Chondrocyte (in vitro differentiated cells): ENCODE results near the gene TMEM183A. TPM values are rescaled to one million over a fixed set of nuclear protein-coding genes. Genes with fewer than 3 reads are reported as not detected.

Source experiments
- DNase-seq: peaks from one replicate; pipeline ENCODE4 v3.0.0; 2021; ENCODE audit warnings: mixed read lengths, low spot score
- H3K27ac Mint-ChIP-seq: one replicate; pipeline ENCODE4 v1.8.0; 2021; ENCODE audit warnings: mild to moderate bottlenecking, moderate library complexity, mixed read lengths; ENCODE audit not compliant: unreplicated experiment
- H3K27me3 Mint-ChIP-seq: 2 replicates; pipeline ENCODE4 v1.8.0; 2021; ENCODE audit warnings: low read depth, mixed read lengths
- H3K36me3 Mint-ChIP-seq: 2 replicates; pipeline ENCODE4 v1.8.0; 2021; ENCODE audit warnings: low read depth, mixed read lengths
- H3K4me1 Mint-ChIP-seq: 2 replicates; pipeline ENCODE4 v1.8.0; 2021; ENCODE audit warnings: low read depth, mild to moderate bottlenecking, mixed read lengths
- H3K4me3 Mint-ChIP-seq: one replicate; pipeline ENCODE4 v1.8.0; 2021; ENCODE audit warnings: mild to moderate bottlenecking, moderate library complexity, mixed read lengths; ENCODE audit not compliant: unreplicated experiment
- H3K9me3 Mint-ChIP-seq: 2 replicates; pipeline ENCODE4 v1.8.0; 2021; ENCODE audit warnings: low read depth, mixed read lengths
- CTCF ChIP-seq: fragments of 200-600 bp; sonication (generic); IDR thresholded peaks from 2 replicates; pipeline ENCODE4 v1.5.0; 2021; ENCODE audit warnings: antibody characterized with exemption, mild to moderate bottlenecking, moderate library complexity
- total RNA-seq: library from RNA; stranded (reverse); gene quantifications from 3 replicates; pipeline ENCODE4 v1.2.1, GENCODE V29; 2021

The TMEM183A gene
- total RNA-seq, 1 donor from 2014 or later, result 51.4 TPM

GRCh38 chr1:202961220-202961880 lies 45.8 kb upstream of the TMEM183A start:
- no peaks in the 10 kb centered on the region for H3K9me3 Mint-ChIP-seq
- no peak overlapping the region for H3K4me3 Mint-ChIP-seq
- TF ChIP-seq CTCF, result no peak
- no peak overlapping the region for H3K27ac Mint-ChIP-seq
- peaks cover 34% of the 10 kb centered on the region for H3K4me1 Mint-ChIP-seq
- H3K27me3 Mint-ChIP-seq, result no peaks in the 10 kb centered on the region
- H3K36me3 Mint-ChIP-seq, result peaks cover 8% of the 10 kb centered on the region
- no peak for DNase-seq

GRCh38 chr1:202964791-202965410 lies 42.3 kb upstream of the TMEM183A start:
- no peak for TF ChIP-seq CTCF
- peaks cover 30% of the 10 kb centered on the region for H3K4me1 Mint-ChIP-seq
- no peak for DNase-seq
- H3K27ac Mint-ChIP-seq, result no peak overlapping the region
- no peaks in the 10 kb centered on the region for H3K27me3 Mint-ChIP-seq
- H3K4me3 Mint-ChIP-seq, result no peak overlapping the region
- H3K9me3 Mint-ChIP-seq, result no peaks in the 10 kb centered on the region
- peaks cover 8% of the 10 kb centered on the region for H3K36me3 Mint-ChIP-seq

GRCh38 chr1:202965422-202965821 lies 41.8 kb upstream of the TMEM183A start:
- H3K4me1 Mint-ChIP-seq, result peaks cover 30% of the 10 kb centered on the region
- DNase-seq, result no peak
- H3K36me3 Mint-ChIP-seq, result peaks cover 8% of the 10 kb centered on the region
- H3K4me3 Mint-ChIP-seq, result no peak overlapping the region
- H3K27me3 Mint-ChIP-seq, result no peaks in the 10 kb centered on the region
- peak overlapping the region; percentile 17 for H3K27ac Mint-ChIP-seq
- no peaks in the 10 kb centered on the region for H3K9me3 Mint-ChIP-seq
- TF ChIP-seq CTCF, result no peak

- peaks cover 8% of the 10 kb centered on the region for H3K36me3 Mint-ChIP-seq
- H3K9me3 Mint-ChIP-seq, result no peaks in the 10 kb centered on the region
- no peaks in the 10 kb centered on the region for H3K27me3 Mint-ChIP-seq
- TF ChIP-seq CTCF, result no peak
- H3K27ac Mint-ChIP-seq, result no peak overlapping the region
- no peak for DNase-seq
- peak overlapping the region; percentile 71 for H3K4me3 Mint-ChIP-seq
- peaks cover 30% of the 10 kb centered on the region for H3K4me1 Mint-ChIP-seq
These were observed 40.9 kb upstream of the TMEM183A start for GRCh38 chr1:202966006-202966898.

GRCh38 chr1:202967684-202968281 lies 39.4 kb upstream of the TMEM183A start:
- H3K4me3 Mint-ChIP-seq, result peak overlapping the region; percentile 89
- peaks cover 30% of the 10 kb centered on the region for H3K4me1 Mint-ChIP-seq
- peak overlapping the region; percentile 83 for H3K27ac Mint-ChIP-seq
- peaks cover 7% of the 10 kb centered on the region for H3K36me3 Mint-ChIP-seq
- TF ChIP-seq CTCF, result peak; percentile 4
- DNase-seq, result no peak
- peaks cover 3% of the 10 kb centered on the region for H3K27me3 Mint-ChIP-seq
- H3K9me3 Mint-ChIP-seq, result no peaks in the 10 kb centered on the region
